ENCODE data around the gene CREB3.

The CREB3 gene

DNA sequence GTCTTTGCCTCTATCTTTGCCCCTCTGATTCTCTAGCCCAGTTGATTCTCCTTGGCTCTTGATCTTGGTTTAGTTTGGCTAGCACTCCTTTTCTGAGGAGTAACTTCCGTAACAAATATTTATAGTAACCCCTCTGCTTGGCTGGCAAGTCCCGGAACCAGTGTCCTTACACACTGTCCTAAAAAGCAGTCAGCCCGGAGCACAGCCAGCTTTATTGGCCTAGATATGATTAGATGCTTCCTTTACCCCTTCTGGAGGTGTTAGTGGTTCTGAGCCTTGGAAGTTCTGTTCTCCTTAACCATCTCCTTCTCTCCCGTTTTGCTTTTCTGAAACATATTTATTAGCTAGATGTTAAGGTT lies 38.6 kb downstream of the CREB3 start:
- Histone ChIP-seq H3K27ac (peak overlapping the region; percentile 39 to 41), H3K4me3 (peak overlapping the region; percentile 29)
- no peak for DNase-seq (ENCODE audit: low spot score)
- TF ChIP-seq, protein P1, sequence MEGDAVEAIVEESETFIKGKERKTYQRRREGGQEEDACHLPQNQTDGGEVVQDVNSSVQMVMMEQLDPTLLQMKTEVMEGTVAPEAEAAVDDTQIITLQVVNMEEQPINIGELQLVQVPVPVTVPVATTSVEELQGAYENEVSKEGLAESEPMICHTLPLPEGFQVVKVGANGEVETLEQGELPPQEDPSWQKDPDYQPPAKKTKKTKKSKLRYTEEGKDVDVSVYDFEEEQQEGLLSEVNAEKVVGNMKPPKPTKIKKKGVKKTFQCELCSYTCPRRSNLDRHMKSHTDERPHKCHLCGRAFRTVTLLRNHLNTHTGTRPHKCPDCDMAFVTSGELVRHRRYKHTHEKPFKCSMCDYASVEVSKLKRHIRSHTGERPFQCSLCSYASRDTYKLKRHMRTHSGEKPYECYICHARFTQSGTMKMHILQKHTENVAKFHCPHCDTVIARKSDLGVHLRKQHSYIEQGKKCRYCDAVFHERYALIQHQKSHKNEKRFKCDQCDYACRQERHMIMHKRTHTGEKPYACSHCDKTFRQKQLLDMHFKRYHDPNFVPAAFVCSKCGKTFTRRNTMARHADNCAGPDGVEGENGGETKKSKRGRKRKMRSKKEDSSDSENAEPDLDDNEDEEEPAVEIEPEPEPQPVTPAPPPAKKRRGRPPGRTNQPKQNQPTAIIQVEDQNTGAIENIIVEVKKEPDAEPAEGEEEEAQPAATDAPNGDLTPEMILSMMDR (IDR thresholded peaks at IDR 0.05), result no peak

DNA sequence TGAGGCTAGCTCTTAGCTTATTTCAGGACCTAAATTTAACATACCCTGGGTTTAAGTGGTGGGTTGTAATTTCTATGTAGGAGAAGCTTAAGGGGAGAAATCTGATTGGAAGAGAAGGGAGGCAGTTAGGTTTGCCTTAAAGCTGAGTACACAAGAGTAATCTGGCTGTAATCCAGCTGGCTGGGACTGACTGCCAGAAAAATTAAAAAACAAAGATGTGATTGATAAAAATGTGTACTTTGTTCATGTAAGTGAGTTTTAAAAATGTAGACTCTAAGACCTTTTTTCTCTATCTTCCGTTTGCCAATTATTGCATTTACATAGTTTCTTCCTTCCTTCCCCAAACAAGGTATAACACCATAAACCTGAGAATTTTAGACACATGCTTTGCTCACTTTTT lies 39.1 kb downstream of the CREB3 start:
- Histone ChIP-seq H3K4me3 (no peak overlapping the region), H3K27ac (peak overlapping the region; percentile 39 to 41)
- no peak for DNase-seq (ENCODE audit: low spot score)
- TF ChIP-seq, protein P1 (IDR thresholded peaks at IDR 0.05), result no peak

DNA sequence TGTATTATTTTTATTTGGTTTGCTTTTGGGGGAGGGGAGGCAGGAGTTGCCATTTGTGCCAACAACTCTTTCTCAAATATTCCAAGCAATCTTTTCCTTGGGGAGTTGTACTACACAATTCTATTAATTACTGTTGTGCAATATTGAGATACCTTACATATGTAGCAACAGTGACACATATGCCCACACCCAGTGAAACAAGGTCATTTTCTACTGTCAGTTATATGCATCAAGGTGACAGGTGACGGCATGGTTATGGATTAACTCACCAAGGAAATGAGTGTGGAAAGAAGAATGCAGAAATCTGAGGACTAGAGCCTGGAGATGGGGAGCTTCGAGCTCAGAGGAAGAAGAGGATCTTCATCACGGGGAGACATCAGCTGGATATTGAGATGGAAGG lies 39.5 kb downstream of the CREB3 start:
- H3K27ac ChIP-seq, result no peak overlapping the region
- TF ChIP-seq, protein P1 (IDR thresholded peaks at IDR 0.05), result no peak
- DNase-seq (ENCODE audit: low spot score), result no peak
- H3K4me3 ChIP-seq, result no peak overlapping the region

DNA sequence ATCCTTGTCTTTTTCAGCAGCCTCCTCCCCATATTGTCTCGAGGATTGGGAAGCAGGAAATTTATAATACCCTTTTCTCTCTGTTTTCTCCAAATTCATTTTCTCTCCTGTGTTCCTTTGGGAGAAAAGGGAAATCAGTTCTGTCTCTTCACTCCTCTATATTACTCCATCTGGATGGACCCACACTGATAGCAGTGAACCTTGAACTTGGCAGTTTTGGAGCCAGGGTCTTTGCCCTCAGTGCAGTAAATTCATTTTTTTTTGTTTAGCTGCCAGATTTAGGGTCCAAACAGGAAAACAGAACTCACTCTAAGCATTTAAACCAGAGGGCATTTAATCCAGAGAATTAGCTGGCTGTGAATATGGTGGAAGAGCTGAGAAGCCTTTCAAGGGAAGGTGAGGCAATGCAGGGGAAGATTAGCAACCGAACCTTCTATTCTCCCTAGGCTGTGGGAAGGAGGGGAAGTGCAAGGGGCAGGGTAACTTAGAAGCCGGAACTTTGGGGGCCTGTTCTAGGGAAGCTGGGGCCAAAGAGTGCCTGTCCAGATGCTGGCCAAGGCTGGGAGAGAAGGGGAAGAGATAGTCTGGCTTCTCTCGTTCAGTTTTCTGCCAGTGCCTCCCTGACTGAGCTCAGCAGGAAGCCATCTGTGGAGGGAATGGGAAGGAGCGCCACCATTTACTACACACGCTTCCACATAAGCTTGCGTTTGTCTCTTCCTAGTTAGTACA lies 42.6 kb downstream of the CREB3 start:
- Histone ChIP-seq H3K4me3 (no peak overlapping the region), H3K27ac (no peak overlapping the region)
- DNase-seq (ENCODE audit: low spot score), result no peak
- TF ChIP-seq, protein P1 (IDR thresholded peaks at IDR 0.05), result no peak

DNA sequence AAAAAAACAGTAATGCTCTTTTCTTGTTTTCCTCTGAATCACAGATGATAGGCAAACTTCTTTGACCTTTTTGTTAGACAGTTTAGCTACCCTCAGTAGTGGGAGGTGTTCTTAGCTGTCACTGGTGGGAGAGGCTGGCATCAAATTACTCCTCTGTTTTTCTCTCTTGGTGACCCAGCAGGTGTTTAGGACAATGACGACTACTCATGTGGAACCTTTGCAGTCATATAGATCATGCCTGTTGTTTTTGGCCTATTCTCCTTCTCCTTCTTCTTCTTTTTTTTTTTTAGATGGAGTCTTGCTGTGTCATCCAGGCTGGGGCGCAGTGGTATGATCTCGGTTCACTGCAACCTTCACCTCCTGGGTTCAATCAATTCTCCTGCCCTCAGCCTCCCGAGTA lies 43.6 kb downstream of the CREB3 start:
- no peak overlapping the region for H3K4me3 ChIP-seq
- no peak for DNase-seq (ENCODE audit: low spot score)
- no peak overlapping the region for H3K27ac ChIP-seq
- TF ChIP-seq, protein P1 (IDR thresholded peaks at IDR 0.05), result no peak

DNA sequence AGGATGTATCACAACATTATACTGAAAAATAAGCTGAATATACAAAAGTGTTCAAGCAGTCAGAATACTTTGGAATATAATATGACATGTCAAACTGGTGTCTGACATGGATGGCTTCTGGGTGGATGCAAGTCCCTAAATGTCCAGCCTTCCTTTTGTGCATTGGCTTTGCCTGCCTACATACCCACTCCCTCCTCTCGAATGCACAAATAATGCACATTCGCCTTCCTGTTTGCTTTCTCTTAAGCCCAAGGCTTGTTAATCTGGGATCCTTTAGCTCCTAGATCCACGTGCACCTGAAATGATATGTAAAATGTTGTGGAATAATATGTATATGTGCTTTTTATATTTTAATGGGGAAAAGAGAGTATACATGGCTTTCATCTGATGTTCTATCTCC lies 46.0 kb downstream of the CREB3 start:
- TF ChIP-seq, protein P1 (IDR thresholded peaks at IDR 0.05), result no peak
- no peak for DNase-seq (ENCODE audit: low spot score)
- Histone ChIP-seq H3K4me3 (no peak overlapping the region), H3K27ac (no peak overlapping the region)

DNA sequence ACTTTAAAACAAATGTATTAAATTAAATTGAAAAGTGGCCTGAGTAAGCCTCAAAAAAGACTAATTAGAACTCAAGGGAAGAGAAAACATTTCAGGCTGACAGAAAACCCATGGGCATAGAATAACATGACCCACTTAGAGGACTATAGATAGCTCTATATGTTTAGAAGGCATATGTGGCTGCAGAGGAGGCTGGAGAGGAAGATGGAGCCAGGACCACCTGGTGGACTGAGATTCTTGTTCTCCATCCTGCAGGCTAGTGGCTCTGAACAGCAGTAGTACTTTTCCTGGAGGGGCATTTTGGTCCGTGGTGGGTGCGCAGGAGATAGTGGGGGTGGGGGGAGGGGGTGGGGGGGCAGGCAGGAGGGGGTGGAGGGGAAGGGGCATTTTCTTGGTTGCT lies 48.6 kb downstream of the CREB3 start:
- DNase-seq (ENCODE audit: low spot score), result no peak
- TF ChIP-seq, protein P1 (IDR thresholded peaks at IDR 0.05), result no peak
- H3K4me3 ChIP-seq, result no peak overlapping the region
- H3K27ac ChIP-seq, result no peak overlapping the region
